ENCODE data around the gene SPAG8. TPM values are rescaled to one million over a fixed set of nuclear protein-coding genes. Genes with fewer than 3 reads are reported as not detected.

SPAG8 gene
- total and polyA plus RNA-seq, 7 experiments from 2014 or later: 1.2 to 9.1 (median 2.3) TPM

DNA sequence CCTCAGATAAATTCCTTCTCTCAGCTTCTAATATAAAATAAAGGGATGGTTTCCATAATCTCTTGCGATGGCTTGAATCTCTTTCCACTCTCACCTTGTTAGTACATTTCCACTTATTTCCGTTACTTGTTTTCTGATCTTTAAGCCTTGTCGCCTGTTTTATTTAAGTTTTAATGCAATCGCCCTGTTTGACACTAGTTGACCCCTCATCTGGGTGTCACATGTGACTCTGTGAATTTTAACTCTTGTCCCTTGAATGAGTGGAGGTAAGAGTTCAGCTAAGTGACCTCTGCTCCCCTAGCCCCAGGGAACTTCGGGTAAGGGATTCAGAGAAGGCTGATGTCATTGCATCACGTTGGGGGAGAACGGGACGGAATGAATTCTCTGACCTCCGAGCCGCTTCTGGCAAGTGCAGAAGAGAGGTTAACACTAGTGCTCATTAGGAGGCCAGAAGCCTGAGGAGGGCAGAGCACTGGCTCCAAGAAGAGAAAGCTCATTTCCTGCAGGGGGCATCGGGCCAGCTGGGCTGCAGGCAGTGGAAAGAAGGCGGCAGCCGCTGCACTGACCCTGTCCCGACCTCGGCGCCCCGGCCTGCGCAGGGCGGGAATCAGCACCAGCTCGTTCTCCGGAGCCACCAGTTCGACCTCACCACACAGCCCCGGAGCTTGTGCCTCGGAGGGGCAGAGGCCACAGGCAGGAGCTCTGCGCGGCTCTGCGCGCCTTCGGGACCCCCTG lies 2.2 kb upstream of the SPAG8 start:
- no peak for ATAC-seq
- ChIA-PET POLR2A (interaction anchor here (0.7 to 3.5 kb wide), 10 partner anchors 12 to 1168 kb away, joined by 3 to 18 read pairs (median 4); partner anchors contain the start of genes CREB3, FAM221B, GALT and MSMP), CTCF (interaction anchor here (0.8 to 1.2 kb wide), 4 partner anchors 10 to 68 kb away, joined by 3 to 6 read pairs (median 5); partner anchors contain the start of genes FAM221B and TMEM8B)
- Mint-ChIP-seq H3K4me3 (peak overlapping the region; percentile 82 to 100 (median 94)), H3K4me1 (peaks cover 23 to 43% (median 37%) of the 10 kb centered on the region in 7 donors), H3K36me3 (peaks cover 0 to 2% (median 0%) of the 10 kb centered on the region in 5 donors), H3K27me3 (peaks cover 0 to 12% (median 0%) of the 10 kb centered on the region in 5 donors), H3K9me3 (peaks cover 0 to 7% (median 0%) of the 10 kb centered on the region in 11 donors), H3K27ac (peak overlapping the region; percentile 84 to 95 (median 89))
- peak overlapping the region; percentile 100 for H3K4me3 ChIP-seq (ENCODE audit: low read length)
- H3K36me3 ChIP-seq (ENCODE audit: control insufficient read depth in 2 of 3, insufficient read depth in 3 of 3, low read length in 3 of 3): peaks cover 0 to 3% (median 0%) of the 10 kb centered on the region in 3 experiments
- no peak for DNase-seq
- no peaks in the 10 kb centered on the region for H3K9me3 ChIP-seq (ENCODE audit: control insufficient read depth in 2 of 3, low read length in 3 of 3)
- H3K27me3 ChIP-seq (ENCODE audit: control insufficient read depth in 2 of 2, insufficient read depth in 2 of 2, low read length in 2 of 2): no peaks in the 10 kb centered on the region
- intact Hi-C loops (cut with micrococcal nuclease): loop anchor here (2.0 to 10.0 kb wide), 9 partner anchors 57 to 1653 kb away; partner anchors contain the start of genes CCL27 (in 2 of the 2), VCP (in 2 of the 2), DNAJB5 (in 1 of the 2) and FANCG (in 1 of the 2)
- peak overlapping the region; percentile 77 for H3K27ac ChIP-seq (ENCODE audit: low read depth, low read length)
- H3K4me1 ChIP-seq (ENCODE audit: control insufficient read depth in 2 of 2, insufficient read depth in 2 of 2, low read length in 2 of 2): peaks cover 19 to 27% of the 10 kb centered on the region in 2 donors

DNA sequence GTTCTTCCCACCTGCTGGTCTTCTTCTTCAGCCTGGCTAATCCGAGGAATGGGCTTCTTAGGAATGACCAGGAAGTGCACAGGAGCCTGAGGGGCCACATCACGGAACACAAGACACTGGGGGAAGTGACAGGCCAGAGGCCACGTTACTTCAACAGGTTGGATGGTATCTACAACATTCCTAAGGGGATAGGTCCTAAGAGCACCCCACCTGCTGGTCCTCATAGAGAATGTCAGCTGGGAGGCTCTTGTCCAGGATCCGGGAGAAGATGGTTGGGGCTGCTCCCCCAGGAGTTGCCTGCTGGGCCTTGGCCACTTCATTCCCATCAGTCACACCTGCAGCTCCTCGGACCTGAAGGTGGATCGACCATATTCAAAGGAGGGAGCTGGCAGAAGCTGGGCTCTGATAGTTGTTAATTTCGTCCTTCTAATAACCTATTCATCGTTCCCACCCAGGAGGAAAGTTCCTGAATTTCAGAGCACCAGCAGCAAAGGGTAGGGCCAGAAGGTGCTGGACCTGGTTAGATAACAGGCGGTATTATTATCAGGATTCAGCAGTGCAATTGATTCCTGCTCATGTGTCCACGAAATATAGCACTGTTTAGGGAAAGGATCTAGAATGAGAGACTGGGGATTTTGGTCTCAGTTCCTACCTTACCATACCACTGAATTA lies 1.5 kb upstream of the SPAG8 start:
- peak overlapping the region in 8 of 9 donors; percentile 60 to 97 (median 88) for H3K27ac Mint-ChIP-seq
- H3K27me3 Mint-ChIP-seq: peaks cover 0 to 12% (median 0%) of the 10 kb centered on the region in 5 donors
- POLR2A ChIA-PET: interaction anchor here (0.7 to 3.5 kb wide), 10 partner anchors 13 to 1167 kb away, joined by 3 to 18 read pairs (median 5); partner anchors contain the start of genes CREB3, FAM221B, GALT and MSMP
- intact Hi-C loops (cut with micrococcal nuclease): loop anchor here (2.0 to 10.0 kb wide), 10 partner anchors 57 to 1654 kb away; partner anchors contain the start of genes CCL27 (in 2 of the 2), VCP (in 2 of the 2), DNAJB5 (in 1 of the 2) and FANCG (in 1 of the 2)
- no peak overlapping the region for H3K4me3 ChIP-seq (ENCODE audit: low read length)
- H3K9me3 Mint-ChIP-seq: peaks cover 0 to 7% (median 0%) of the 10 kb centered on the region in 11 donors
- H3K4me3 Mint-ChIP-seq: peak overlapping the region; percentile 21 to 100 (median 90)
- H3K4me1 Mint-ChIP-seq: peaks cover 23 to 43% (median 37%) of the 10 kb centered on the region in 7 donors
- no peaks in the 10 kb centered on the region for H3K27me3 ChIP-seq (ENCODE audit: control insufficient read depth in 2 of 2, insufficient read depth in 2 of 2, low read length in 2 of 2)
- no peak for DNase-seq
- no peaks in the 10 kb centered on the region for H3K9me3 ChIP-seq (ENCODE audit: control insufficient read depth in 2 of 3, low read length in 3 of 3)
- peaks cover 19 to 27% of the 10 kb centered on the region in 2 donors for H3K4me1 ChIP-seq (ENCODE audit: control insufficient read depth in 2 of 2, insufficient read depth in 2 of 2, low read length in 2 of 2)
- no peak for ATAC-seq
- H3K27ac ChIP-seq (ENCODE audit: low read depth, low read length): peak overlapping the region; percentile 0
- H3K36me3 Mint-ChIP-seq: peaks cover 0 to 6% (median 4%) of the 10 kb centered on the region in 5 donors
- H3K36me3 ChIP-seq (ENCODE audit: control insufficient read depth in 2 of 3, insufficient read depth in 3 of 3, low read length in 3 of 3): peaks cover 0 to 10% (median 0%) of the 10 kb centered on the region in 3 experiments
- CTCF ChIA-PET: interaction anchor here (0.8 to 1.2 kb wide), 5 partner anchors 11 to 78 kb away, joined by 3 to 6 read pairs (median 4); partner anchors contain the start of genes FAM221B and TMEM8B

DNA sequence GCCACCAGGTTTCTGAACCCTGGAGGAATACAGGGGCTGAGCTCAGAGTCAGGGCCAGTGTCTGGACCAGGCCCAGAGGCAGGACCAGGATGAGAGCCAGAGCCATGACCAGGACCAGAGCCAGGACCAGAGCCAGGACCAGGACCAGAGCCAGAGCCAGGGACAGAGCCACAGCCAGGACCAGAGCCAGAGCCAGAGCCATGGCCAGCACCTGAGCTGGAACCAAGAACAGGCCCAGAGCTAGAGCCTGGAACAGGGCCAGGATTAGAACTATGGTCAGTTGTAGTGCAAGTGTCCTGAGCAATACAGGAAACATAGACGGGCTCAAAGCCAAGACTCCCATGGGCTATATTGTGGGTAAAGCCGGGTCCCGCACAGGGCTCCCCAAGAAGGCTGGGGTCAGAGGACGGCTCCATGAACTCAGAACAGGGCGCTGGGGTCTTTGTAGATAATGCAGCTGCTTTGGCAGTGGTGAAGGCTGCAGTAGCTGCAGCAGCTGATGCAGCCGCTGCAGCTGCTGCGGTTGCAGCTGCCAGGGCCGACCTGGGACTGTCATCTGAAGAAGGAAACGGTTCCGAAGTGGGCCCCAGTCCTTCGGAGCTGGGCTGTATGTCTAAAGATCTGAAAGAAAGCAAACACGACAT lies 559 bp downstream of the SPAG8 start:
- ATAC-seq (no peak), DNase-seq (no peak)
- Mint-ChIP-seq H3K27ac (peak overlapping the region; percentile 84 to 98 (median 95)), H3K4me3 (peak overlapping the region; percentile 81 to 94 (median 88)), H3K36me3 (peaks cover 0 to 11% (median 4%) of the 10 kb centered on the region in 5 donors), H3K9me3 (peaks cover 0 to 7% (median 0%) of the 10 kb centered on the region in 11 donors), H3K4me1 (peaks cover 23 to 43% (median 37%) of the 10 kb centered on the region in 7 donors), H3K27me3 (no peaks in the 10 kb centered on the region)
- Histone ChIP-seq H3K27me3 (ENCODE audit: control insufficient read depth in 2 of 2, insufficient read depth in 2 of 2, low read length in 2 of 2) (no peaks in the 10 kb centered on the region), H3K4me1 (ENCODE audit: control insufficient read depth in 2 of 2, insufficient read depth in 2 of 2, low read length in 2 of 2) (peaks cover 19 to 27% of the 10 kb centered on the region in 2 donors), H3K27ac (ENCODE audit: low read depth, low read length) (peak overlapping the region; percentile 72), H3K36me3 (ENCODE audit: control insufficient read depth in 2 of 3, insufficient read depth in 3 of 3, low read length in 3 of 3) (peaks cover 0 to 21% (median 0%) of the 10 kb centered on the region in 3 experiments), H3K4me3 (ENCODE audit: low read length) (peak overlapping the region; percentile 72), H3K9me3 (ENCODE audit: control insufficient read depth in 2 of 3, low read length in 3 of 3) (no peaks in the 10 kb centered on the region)
- ChIA-PET POLR2A (interaction anchor here (0.6 to 3.5 kb wide), 17 partner anchors 10 to 740 kb away, joined by 3 to 18 read pairs (median 4); partner anchors contain the start of genes CCDC107, CREB3, FAM221B and RMRP), CTCF (interaction anchor here (0.9 to 2.4 kb wide), 4 partner anchors 15 to 81 kb away, joined by 3 to 15 read pairs (median 4); partner anchors contain the start of genes CREB3 and TLN1)
- intact Hi-C loops (cut with micrococcal nuclease): loop anchor here (1.0 to 10.0 kb wide), 10 partner anchors 21 to 1656 kb away; partner anchors contain the start of genes CCL27 (in 2 of the 2), CLTA (in 1 of the 2), CREB3 (in 1 of the 2) and DNAJB5 (in 1 of the 2)

DNA sequence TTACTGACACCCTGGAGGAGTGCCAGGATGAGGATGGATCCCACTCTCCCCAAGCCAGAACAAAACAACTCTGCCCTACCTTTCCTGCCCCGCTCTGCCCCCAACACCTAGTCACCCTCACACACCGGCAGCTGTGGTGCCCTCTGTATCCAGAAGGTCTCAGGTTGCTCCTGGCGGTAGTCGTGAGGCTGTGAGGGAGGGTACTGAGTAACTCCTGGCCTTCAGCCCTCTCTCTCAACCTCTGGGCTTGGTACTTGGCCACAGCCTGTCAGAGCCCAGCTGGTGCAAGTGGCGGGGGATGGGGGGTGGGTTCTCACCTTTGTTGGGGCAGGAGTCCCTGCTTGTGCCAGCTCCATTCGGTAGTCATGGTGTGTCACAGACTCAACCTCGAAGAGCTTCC lies 1.9 kb downstream of the SPAG8 start:
- H3K4me1 ChIP-seq (ENCODE audit: control insufficient read depth in 2 of 2, insufficient read depth in 2 of 2, low read length in 2 of 2): peaks cover 19 to 27% of the 10 kb centered on the region in 2 donors
- H3K9me3 Mint-ChIP-seq: peaks cover 0 to 2% (median 0%) of the 10 kb centered on the region in 11 donors
- peak overlapping the region in 3 of 9 donors; percentile 55 to 97 (median 92) for H3K27ac Mint-ChIP-seq
- no peaks in the 10 kb centered on the region for H3K27me3 ChIP-seq (ENCODE audit: control insufficient read depth in 2 of 2, insufficient read depth in 2 of 2, low read length in 2 of 2)
- H3K27ac ChIP-seq (ENCODE audit: low read depth, low read length): no peak overlapping the region
- no peaks in the 10 kb centered on the region for H3K27me3 Mint-ChIP-seq
- peaks cover 0 to 34% (median 9%) of the 10 kb centered on the region in 3 experiments for H3K36me3 ChIP-seq (ENCODE audit: control insufficient read depth in 2 of 3, insufficient read depth in 3 of 3, low read length in 3 of 3)
- H3K4me3 ChIP-seq (ENCODE audit: low read length): no peak overlapping the region
- H3K36me3 Mint-ChIP-seq: peaks cover 0 to 19% (median 4%) of the 10 kb centered on the region in 5 donors
- DNase-seq (no peak), ATAC-seq (no peak)
- intact Hi-C loops (cut with micrococcal nuclease): loop anchor here (5.0 to 10.0 kb wide), 6 partner anchors 595 to 1657 kb away; partner anchors contain the start of genes CCL27 (in 2 of the 2), DNAJB5 (in 1 of the 2), FANCG (in 1 of the 2) and MYORG (in 1 of the 2)
- peak overlapping the region in 1 of 10 donors; percentile 84 for H3K4me3 Mint-ChIP-seq
- H3K9me3 ChIP-seq (ENCODE audit: control insufficient read depth in 2 of 3, low read length in 3 of 3): no peaks in the 10 kb centered on the region
- ChIA-PET POLR2A (interaction anchor here (2.1 kb wide), 1 partner anchor 206 kb away, joined by 7 read pairs; the partner anchor contains the start of gene TESK1), CTCF (interaction anchor here (0.6 kb wide), 1 partner anchor 20 kb away, joined by 3 read pairs; no protein-coding TSS in a partner anchor)
- peaks cover 18 to 36% (median 30%) of the 10 kb centered on the region in 7 donors for H3K4me1 Mint-ChIP-seq

DNA sequence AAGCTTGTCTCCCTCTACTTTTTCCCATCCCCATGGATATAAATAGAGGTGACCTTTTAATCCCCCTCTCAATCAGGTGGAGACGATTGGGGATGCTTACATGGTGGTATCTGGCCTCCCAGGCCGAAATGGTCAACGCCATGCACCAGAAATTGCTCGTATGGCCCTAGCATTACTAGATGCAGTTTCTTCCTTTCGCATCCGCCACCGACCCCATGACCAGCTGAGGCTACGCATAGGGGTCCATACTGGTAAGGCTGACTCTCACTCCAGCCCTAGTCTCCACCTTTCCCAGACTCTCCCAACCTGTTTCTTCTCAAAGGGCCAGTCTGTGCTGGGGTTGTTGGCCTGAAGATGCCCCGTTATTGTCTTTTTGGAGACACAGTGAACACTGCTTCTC lies 3.6 kb downstream of the SPAG8 start:
- DNase-seq: no peak
- peak overlapping the region in 1 of 9 donors; percentile 10 for H3K27ac Mint-ChIP-seq
- ChIA-PET POLR2A (no interaction called here), CTCF (interaction anchor here (2.4 kb wide), 1 partner anchor 18 kb away, joined by 8 read pairs; no protein-coding TSS in a partner anchor)
- Histone ChIP-seq H3K4me1 (ENCODE audit: control insufficient read depth in 2 of 2, insufficient read depth in 2 of 2, low read length in 2 of 2) (peaks cover 15 to 20% of the 10 kb centered on the region in 2 donors), H3K27me3 (ENCODE audit: control insufficient read depth in 2 of 2, insufficient read depth in 2 of 2, low read length in 2 of 2) (no peaks in the 10 kb centered on the region), H3K9me3 (ENCODE audit: control insufficient read depth in 2 of 3, low read length in 3 of 3) (no peaks in the 10 kb centered on the region), H3K27ac (ENCODE audit: low read depth, low read length) (no peak overlapping the region), H3K36me3 (ENCODE audit: control insufficient read depth in 2 of 3, insufficient read depth in 3 of 3, low read length in 3 of 3) (peaks cover 0 to 37% (median 9%) of the 10 kb centered on the region in 3 experiments), H3K4me3 (ENCODE audit: low read length) (no peak overlapping the region)
- peaks cover 0 to 2% (median 0%) of the 10 kb centered on the region in 11 donors for H3K9me3 Mint-ChIP-seq
- no peaks in the 10 kb centered on the region for H3K27me3 Mint-ChIP-seq
- intact Hi-C loops (cut with micrococcal nuclease): no loop called here
- H3K4me1 Mint-ChIP-seq: peaks cover 12 to 24% (median 19%) of the 10 kb centered on the region in 7 donors
- peaks cover 0 to 21% (median 4%) of the 10 kb centered on the region in 5 donors for H3K36me3 Mint-ChIP-seq
- no peak overlapping the region for H3K4me3 Mint-ChIP-seq
- ATAC-seq: no peak
